Spleen (tissue), 7 donors: Measurements from ENCODE around the gene FANCF.

Experiments
- CTCF ChIP-seq, 11 experiments: fragments of 200-600 bp in 7 of 11; fragments of 450-650 bp in 4 of 11; sonication (generic) in 4 of 11; IDR thresholded peaks in 8 of 11; conservative IDR thresholded peaks in 3 of 11; 1 replicate in 7 of 11; 2 replicates in 4 of 11; pipeline versions ENCODE4 v1.4.0 to v1.8.0; 2016 to 2021; ENCODE audit warnings: antibody characterized with exemption in 11 of 11, inconsistent platforms in 4 of 11, mild to moderate bottlenecking in 1 of 11
- POLR2A ChIP-seq, 3 donors: fragments of 450-650 bp; IDR thresholded peaks; one replicate each; pipeline ENCODE4 v1.5.1; 2017; ENCODE audit warnings: antibody characterized with exemption in 3 of 3, mild to moderate bottlenecking in 1 of 3
- donor health status: DM: no; HTN: no; CAD: no; lungs with moderate emphysema.
- donor health status: DM: no; HTN: no; CAD: no.
- donor health status: DM: no; HTN: no; CAD: no.

DNA sequence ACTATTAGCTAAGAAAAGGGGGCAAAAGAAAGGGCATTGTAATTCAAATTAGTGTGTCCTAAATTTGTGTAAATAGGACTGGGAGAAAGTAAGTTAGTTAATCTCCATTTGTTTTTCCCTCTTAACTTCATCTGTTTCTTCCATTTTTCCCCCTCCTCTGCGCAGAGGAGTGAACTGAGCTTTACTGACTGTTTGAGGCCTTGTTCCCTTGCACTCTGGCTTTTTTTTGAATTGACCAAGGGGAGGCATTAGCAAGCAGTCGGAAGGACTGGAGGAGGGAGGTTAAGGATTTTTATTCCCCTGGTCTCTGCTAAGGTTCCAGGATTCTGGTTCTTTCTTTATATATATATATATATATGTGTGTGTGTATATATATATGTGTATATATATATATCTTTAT lies 15.2 kb upstream of the FANCF start:
- TF ChIP-seq POLR2A (IDR thresholded peaks at IDR 0.05) (no peak), CTCF (IDR thresholded peaks at IDR 0.05 in 8 of 11, conservative IDR thresholded peaks at IDR 0.05 in 3 of 11) (no peak)
